Right renal cortex interstitium (tissue), 3 donors: ENCODE measurements around the gene NINJ2. TPM values are rescaled to one million over a fixed set of nuclear protein-coding genes. Genes with fewer than 3 reads are reported as not detected.
A peak's percentile ranks its signal among the peaks of the same experiment; 100 is the strongest.

ENCODE experiments used
- DNase-seq, 3 donors: peaks; one replicate each; pipeline ENCODE4 v3.0.0-alpha.2; 2013; ENCODE audit warnings: low read depth in 3 of 3, low spot score in 2 of 3
- polyA plus RNA-seq, 3 donors: library from polyadenylated mRNA; unstranded; fragments of 120-200 nt; gene quantifications; one replicate each; pipeline ENCODE4 v1.2.1, GENCODE V29; 2013; ENCODE audit not compliant: insufficient read length in 3 of 3

NINJ2 gene
- polyA plus RNA-seq, 3 donors: 1.2 to 1.6 (median 1.6) TPM

GRCh38 chr12:553216-554000 is 109.8 kb downstream of the NINJ2 start:
- no peak for DNase-seq

- DNase-seq: no peak
Observed at GRCh38 chr12:552466-552865, 110.8 kb downstream of the NINJ2 start.

- no peak for DNase-seq
Observed at GRCh38 chr12:550473-551260, 112.6 kb downstream of the NINJ2 start.

- no peak for DNase-seq
Observed at GRCh38 chr12:549476-550082, 113.7 kb downstream of the NINJ2 start.

GRCh38 chr12:547883-548470 is 115.3 kb downstream of the NINJ2 start:
- DNase-seq: no peak

GRCh38 chr12:546920-547845 is 116.1 kb downstream of the NINJ2 start:
- no peak for DNase-seq

GRCh38 chr12:546265-546919 is 116.9 kb downstream of the NINJ2 start:
- DNase-seq: no peak

- DNase-seq: no peak
Observed at GRCh38 chr12:545835-546234, 117.4 kb downstream of the NINJ2 start.

GRCh38 chr12:544941-545635 is 118.2 kb downstream of the NINJ2 start:
- no peak for DNase-seq

GRCh38 chr12:544142-544541 is 119.1 kb downstream of the NINJ2 start:
- no peak for DNase-seq

- DNase-seq: no peak
Observed at GRCh38 chr12:543114-543451, 120.2 kb downstream of the NINJ2 start.

GRCh38 chr12:542395-543113 is 120.7 kb downstream of the NINJ2 start:
- DNase-seq: peak in 2 of 3 donors; percentile 36 to 47

- DNase-seq: no peak
Observed at GRCh38 chr12:541676-542324, 121.4 kb downstream of the NINJ2 start.

- no peak for DNase-seq
Observed at GRCh38 chr12:539540-540310, 123.5 kb downstream of the NINJ2 start.

- DNase-seq: no peak
Observed at GRCh38 chr12:538731-539539, 124.3 kb downstream of the NINJ2 start.

- DNase-seq: no peak
Observed at GRCh38 chr12:537772-538171, 125.5 kb downstream of the NINJ2 start.
